H1 (cell line): Measurements from ENCODE around the gene OBSCN. TPM values are rescaled to one million over a fixed set of nuclear protein-coding genes. Genes with fewer than 3 reads are reported as not detected.
A peak's percentile ranks its signal among the peaks of the same experiment; 100 is the strongest.

Experiments used
- CTCF ChIA-PET: fragments of 300-600 bp; sonication (Branson Sonifier 250); formaldehyde crosslinking; loops from one replicate; lab custom pipeline; 2021; ENCODE audit not compliant: partially characterized antibody; lab: Charles Lee
- POLR2A ChIA-PET: fragments of 300-600 bp; sonication (Branson Sonifier 250); formaldehyde crosslinking; loops from one replicate; lab custom pipeline; 2021; ENCODE audit warnings: inconsistent platforms; ENCODE audit not compliant: partially characterized antibody; lab: Charles Lee
- DNase-seq, 2 experiments: peaks; one replicate each; pipeline versions ENCODE4 v3.0.0 to v3.0.0-alpha.2; 2010 to 2022; ENCODE audit warnings: low spot score in 2 of 2, low read depth in 1 of 2, mixed read lengths in 1 of 2
- FAIRE-seq: peaks from 2 replicates; lab custom pipeline; 2011; peaks lifted over from hg19 to GRCh38; lab: Jason Lieb, UNC
- H2AFZ ChIP-seq: 2 replicates; pipeline ENCODE4 v1.8.1; 2012; ENCODE audit warnings: low read length, inconsistent platforms
- H2AK5ac ChIP-seq: 2 replicates; pipeline ENCODE4 v1.6.1; 2013; ENCODE audit warnings: low read depth, low read length
- H2BK120ac ChIP-seq: replicated peaks from 2 replicates; pipeline ENCODE3; 2013; ENCODE audit warnings: low read depth, low read length, inconsistent platforms
- H2BK12ac ChIP-seq: 2 replicates; pipeline ENCODE4 v1.6.1; 2013; ENCODE audit warnings: low read depth, low read length
- H2BK15ac ChIP-seq: 2 replicates; pipeline ENCODE4 v1.6.1; 2013; ENCODE audit warnings: low read length
- H2BK20ac ChIP-seq: 2 replicates; pipeline ENCODE4 v1.6.1; 2013; ENCODE audit warnings: low read length
- H2BK5ac ChIP-seq: 2 replicates; pipeline ENCODE4 v1.6.1; 2013; ENCODE audit warnings: low read depth, low read length
- H3K14ac ChIP-seq: 2 replicates; pipeline ENCODE4 v1.6.1; 2013; ENCODE audit warnings: inconsistent platforms; ENCODE audit not compliant: insufficient read length
- H3K18ac ChIP-seq: 2 replicates; pipeline ENCODE4 v1.6.1; 2013; ENCODE audit warnings: low read length; ENCODE audit errors: extremely low read depth
- H3K23ac ChIP-seq: 2 replicates; pipeline ENCODE4 v1.6.1; 2013; ENCODE audit warnings: inconsistent platforms; ENCODE audit not compliant: insufficient read length
- H3K23me2 ChIP-seq: 2 replicates; pipeline ENCODE4 v1.6.1; 2013; ENCODE audit warnings: low read depth, low read length
- H3K27ac ChIP-seq: 2 replicates; pipeline ENCODE4 v1.6.1; 2011; ENCODE audit warnings: low read depth, low read length, inconsistent platforms
- H3K27me3 ChIP-seq, 4 experiments: replicated peaks in 1 of 4; 1 replicate in 1 of 4; 2 replicates in 3 of 4; pipeline versions ENCODE4 v1.6.1 to v1.8.1; 2011 to 2013; ENCODE audit warnings: low read length in 3 of 4, mild to moderate bottlenecking in 3 of 4, inconsistent platforms in 2 of 4, mixed read lengths in 2 of 4, moderate library complexity in 1 of 4; ENCODE audit not compliant: control insufficient read depth in 3 of 4, insufficient read depth in 3 of 4; ENCODE audit errors: extremely low read depth in 1 of 4
- H3K36me3 ChIP-seq, 4 experiments: 2 replicates each; pipeline versions ENCODE4 v1.6.1 to v1.8.1; 2011 to 2013; ENCODE audit warnings: mild to moderate bottlenecking in 4 of 4, low read length in 3 of 4, moderate library complexity in 2 of 4, control low read depth in 1 of 4, inconsistent platforms in 1 of 4; ENCODE audit not compliant: insufficient read depth in 4 of 4, control insufficient read depth in 2 of 4
- H3K4ac ChIP-seq: replicated peaks from 2 replicates; pipeline ENCODE3; 2013; ENCODE audit warnings: low read length, low read depth, mixed read lengths, inconsistent platforms; ENCODE audit not compliant: insufficient read length
- H3K4me1 ChIP-seq, 4 experiments: replicated peaks in 1 of 4; 1 replicate in 1 of 4; 2 replicates in 3 of 4; pipeline versions ENCODE4 v1.6.1 to v1.8.1; 2011 to 2013; ENCODE audit warnings: low read length in 3 of 4, inconsistent platforms in 2 of 4, mixed read lengths in 1 of 4; ENCODE audit not compliant: insufficient read depth in 4 of 4, control insufficient read depth in 3 of 4
- H3K4me2 ChIP-seq, 2 experiments: 2 replicates each; pipeline versions ENCODE4 v1.6.1 to v1.8.1; 2011 to 2013; ENCODE audit warnings: low read depth in 2 of 2, low read length in 2 of 2, control low read depth in 1 of 2, inconsistent platforms in 1 of 2, mild to moderate bottlenecking in 1 of 2; ENCODE audit not compliant: insufficient read depth in 1 of 2
- H3K4me3 ChIP-seq, 4 experiments: fragments of 200-600, 300-600 bp in 1 of 4; sonication (generic), shearing (Covaris generic), sonication (Bioruptor Twin) in 1 of 4; 2 replicates each; pipeline versions ENCODE4 v1.5.1 to v1.8.1; 2011 to 2016; ENCODE audit warnings: low read length in 4 of 4, low read depth in 3 of 4, control low read depth in 2 of 4, inconsistent platforms in 2 of 4, mild to moderate bottlenecking in 2 of 4, mixed read lengths in 1 of 4, moderate library complexity in 1 of 4; ENCODE audit not compliant: insufficient read depth in 2 of 4; ENCODE audit errors: extremely low read depth in 1 of 4
- H3K56ac ChIP-seq: replicated peaks from 2 replicates; pipeline ENCODE3; 2013; ENCODE audit warnings: low read depth, mild to moderate bottlenecking, mixed read lengths, low read length, inconsistent platforms; ENCODE audit not compliant: insufficient read length
- H3K79me1 ChIP-seq: 2 replicates; pipeline ENCODE4 v1.6.1; 2013; ENCODE audit warnings: low read depth, low read length, control low read depth
- H3K79me2 ChIP-seq, 2 experiments: 2 replicates each; pipeline versions ENCODE4 v1.6.1 to v1.8.1; 2012 to 2013; ENCODE audit warnings: low read length in 2 of 2, mild to moderate bottlenecking in 2 of 2, inconsistent platforms in 1 of 2; ENCODE audit not compliant: insufficient read depth in 2 of 2, control insufficient read depth in 1 of 2
- H3K9ac ChIP-seq, 4 experiments: replicated peaks in 1 of 4; 1 replicate in 1 of 4; 2 replicates in 3 of 4; pipeline versions ENCODE4 v1.6.1 to v1.8.1; 2011 to 2013; ENCODE audit warnings: low read depth in 3 of 4, low read length in 3 of 4, control low read depth in 2 of 4, mild to moderate bottlenecking in 2 of 4, moderate library complexity in 2 of 4, inconsistent platforms in 1 of 4; ENCODE audit errors: extremely low read depth in 1 of 4
- H3K9me3 ChIP-seq, 2 experiments: 2 replicates each; pipeline versions ENCODE4 v1.6.1 to v1.8.1; 2012 to 2013; ENCODE audit warnings: mild to moderate bottlenecking in 2 of 2, moderate library complexity in 2 of 2, control low read depth in 1 of 2, inconsistent platforms in 1 of 2, low read depth in 1 of 2, low read length in 1 of 2, mixed read lengths in 1 of 2; ENCODE audit not compliant: insufficient read depth in 2 of 2
- H4K20me1 ChIP-seq, 2 experiments: replicated peaks in 1 of 2; 2 replicates each; pipeline versions ENCODE3 to v1.8.1; 2011 to 2013; ENCODE audit warnings: inconsistent platforms in 2 of 2, low read length in 2 of 2, mild to moderate bottlenecking in 1 of 2; ENCODE audit not compliant: insufficient read depth in 2 of 2, control insufficient read depth in 1 of 2
- H4K5ac ChIP-seq: 2 replicates; pipeline ENCODE4 v1.6.1; 2013; ENCODE audit warnings: low read length, low read depth, mixed read lengths, inconsistent platforms; ENCODE audit not compliant: insufficient read length
- H4K8ac ChIP-seq: 2 replicates; pipeline ENCODE4 v1.8.0; 2013; ENCODE audit warnings: mild to moderate bottlenecking, moderate library complexity, low read length, inconsistent platforms; ENCODE audit not compliant: insufficient read depth; ENCODE audit errors: extremely low read depth
- H4K91ac ChIP-seq: replicated peaks from 2 replicates; pipeline ENCODE3; 2013; ENCODE audit warnings: low read length, mixed read lengths, inconsistent platforms; ENCODE audit not compliant: insufficient read length
- BACH1 ChIP-seq: IDR thresholded peaks from 2 replicates; pipeline ENCODE4 v1.6.1; 2012; ENCODE audit warnings: low read length, improper control_type of control experiment
- CEBPB ChIP-seq: IDR thresholded peaks from 2 replicates; pipeline ENCODE4 v1.6.1; 2012; ENCODE audit warnings: low read depth, low read length
- FOSL1 ChIP-seq: IDR thresholded peaks from 2 replicates; pipeline ENCODE4 v1.6.1; 2011; ENCODE audit warnings: mild to moderate bottlenecking, low read depth, low read length, moderate library complexity; ENCODE audit not compliant: insufficient read depth
- POLR2A ChIP-seq, 2 experiments: IDR thresholded peaks; 1 replicate in 1 of 2; 2 replicates in 1 of 2; pipeline ENCODE4 v1.6.1; 2011; ENCODE audit warnings: low read depth in 2 of 2, low read length in 2 of 2, mild to moderate bottlenecking in 2 of 2; ENCODE audit errors: control extremely low read depth in 1 of 2
- RAD21 ChIP-seq, 2 experiments: IDR thresholded peaks in 1 of 2; conservative IDR thresholded peaks in 1 of 2; 2 replicates each; pipeline ENCODE4 v1.6.1; 2011; ENCODE audit warnings: low read depth in 2 of 2, low read length in 2 of 2, improper control_type of control experiment in 1 of 2, inconsistent platforms in 1 of 2, mild to moderate bottlenecking in 1 of 2, moderate library complexity in 1 of 2
- SAP30 ChIP-seq: fragments of 300-600 bp; sonication (generic); IDR thresholded peaks from 2 replicates; pipeline ENCODE4 v1.7.1; 2012; ENCODE audit warnings: low read length, moderate library complexity, mild to moderate bottlenecking, inconsistent platforms; ENCODE audit not compliant: insufficient read depth, insufficient replicate concordance
- SIN3A ChIP-seq, 2 experiments: IDR thresholded peaks in 1 of 2; conservative IDR thresholded peaks in 1 of 2; 2 replicates each; pipeline ENCODE4 v1.6.1; 2011 to 2012; ENCODE audit warnings: low read length in 2 of 2, improper control_type of control experiment in 1 of 2, low read depth in 1 of 2, mild to moderate bottlenecking in 1 of 2
- SIX5 ChIP-seq: IDR thresholded peaks from 2 replicates; pipeline ENCODE4 v1.6.1; 2011; ENCODE audit warnings: mild to moderate bottlenecking, low read depth, low read length
- SP4 ChIP-seq: IDR thresholded peaks from 2 replicates; pipeline ENCODE4 v1.6.1; 2012; ENCODE audit warnings: low read length, inconsistent platforms
- TBP ChIP-seq: IDR thresholded peaks from 2 replicates; pipeline ENCODE4 v1.6.1; 2011; ENCODE audit warnings: low read depth, low read length, improper control_type of control experiment
- TCF12 ChIP-seq: IDR thresholded peaks from 2 replicates; pipeline ENCODE4 v1.6.1; 2011; ENCODE audit warnings: low read depth, mild to moderate bottlenecking, low read length
- WGBS, 2 experiments: shearing (Covaris generic) in 1 of 2; methylation state at CpG; one replicate each; pipeline versions ENCODE4 v1.1.6 to v1.1.7; 2013 to 2015; ENCODE audit warnings: low lambda C conversion rate in 2 of 2, mixed read lengths in 2 of 2, inconsistent platforms in 1 of 2, low coverage in 1 of 2, missing lambda C conversion rate in 1 of 2; ENCODE audit not compliant: insufficient replicate concordance in 2 of 2, insufficient coverage in 1 of 2, insufficient read length in 1 of 2; ENCODE audit errors: extremely low coverage in 1 of 2, missing lambda C conversion rate in 1 of 2; 5-methylcytosine and 5-hydroxymethylcytosine counted together
- polyA plus RNA-seq, 7 experiments: library from polyadenylated mRNA; depleted of rRNA in 3 of 7; stranded (reverse) in 5 of 7; unstranded in 2 of 7; fragments of >200 nt in 5 of 7; fragments of 200-250 nt in 2 of 7; gene quantifications; 1 replicate in 5 of 7; 2 replicates in 1 of 7; 4 replicates in 1 of 7; pipeline versions ENCODE4 v1.2.1 to v1.2.3, GENCODE V29; 2011 to 2013; ENCODE audit warnings: missing spikeins in 2 of 7, mixed read lengths in 2 of 7
- total RNA-seq: library from RNA; stranded (reverse); fragmentation: NEBNext Ultra II Directional; extraction: Animal tissue kit (Norgen Biotek cat#: 25700); gene quantifications from 2 replicates; pipeline ENCODE4 v1.2.1, GENCODE V29; 2021

The OBSCN gene
- total and polyA plus RNA-seq, 2 of the 8 experiments (the other 6 are each of a cell fraction or from before 2014, with no cell fraction given), result 7.5 to 28.4 TPM

DNA sequence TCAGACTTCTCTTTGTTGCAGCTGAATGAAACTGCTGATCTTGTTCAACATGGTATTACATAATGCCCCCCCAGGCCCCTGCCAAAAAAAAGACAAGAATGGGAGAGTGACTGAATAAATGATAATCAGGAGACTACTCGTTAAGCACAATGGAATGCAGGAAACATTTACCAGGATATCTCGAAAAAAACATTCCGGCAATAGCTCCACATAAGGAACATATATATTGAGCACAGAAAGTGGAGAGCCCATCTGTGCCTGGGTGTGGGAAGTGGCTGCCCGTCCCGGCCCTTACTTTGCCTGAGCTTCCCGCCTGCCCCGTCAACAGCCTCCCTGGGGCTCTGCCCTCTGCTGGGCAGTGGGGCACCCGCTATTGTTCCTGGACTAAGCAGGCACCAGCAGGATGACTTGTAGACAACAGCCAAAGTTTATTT is 185.4 kb downstream of the OBSCN start:
- ChIA-PET CTCF (interaction anchor here (0.5 to 3.4 kb wide), 17 partner anchors 10 to 395 kb away, joined by 3 to 21 read pairs (median 4); no protein-coding TSS in a partner anchor), POLR2A (interaction anchor here (1.1 to 5.8 kb wide), 5 partner anchors 9 to 104 kb away, joined by 3 to 31 read pairs (median 5); partner anchors contain the start of gene TRIM11)
- H4K8ac ChIP-seq, result no peak overlapping the region
- H3K4me3 ChIP-seq, result no peak overlapping the region
- no peak overlapping the region for H2BK15ac ChIP-seq
- no peak overlapping the region for H3K9ac ChIP-seq
- DNase-seq (no peak), FAIRE-seq (no peak)
- peaks cover 14 to 20% of the 10 kb centered on the region in 2 experiments for H4K20me1 ChIP-seq
- peaks cover 8 to 42% (median 22%) of the 10 kb centered on the region in 4 experiments; a peak in 7 of 8 replicates for H3K36me3 ChIP-seq
- H3K18ac ChIP-seq, result no peak overlapping the region
- no peak overlapping the region for H4K5ac ChIP-seq
- H3K79me2 ChIP-seq, result no peaks in the 10 kb centered on the region
- no peak overlapping the region for H3K4ac ChIP-seq
- H3K27ac ChIP-seq, result no peak overlapping the region
- H4K91ac ChIP-seq, result no peak overlapping the region
- no peak overlapping the region for H2AFZ ChIP-seq
- H2BK12ac ChIP-seq, result no peak overlapping the region
- H2BK20ac ChIP-seq, result no peak overlapping the region
- no peaks in the 10 kb centered on the region for H3K4me1 ChIP-seq
- 76% methylated on average over 8 of the region's 8 CpGs; no CpG with 5 or more reads in 1 of the 2 experiments for WGBS, 2 experiments
- H2AK5ac ChIP-seq, result no peak overlapping the region
- H3K27me3 ChIP-seq, result no peaks in the 10 kb centered on the region
- no peak overlapping the region for H3K4me2 ChIP-seq
- H3K23me2 ChIP-seq, result no peaks in the 10 kb centered on the region
- H3K9me3 ChIP-seq, result no peaks in the 10 kb centered on the region
- H2BK120ac ChIP-seq, result no peak overlapping the region
- H3K79me1 ChIP-seq, result peaks cover 2% of the 10 kb centered on the region; the same call in 1 of the 2 replicates
- no peak overlapping the region for H2BK5ac ChIP-seq
- no peak overlapping the region for H3K14ac ChIP-seq
- H3K23ac ChIP-seq, result no peak overlapping the region
- no peak overlapping the region for H3K56ac ChIP-seq
- TF ChIP-seq SP4, result no peak
- no peak for TF ChIP-seq TCF12
- TF ChIP-seq BACH1, result no peak
- TF ChIP-seq FOSL1, result no peak
- no peak for TF ChIP-seq SAP30
- no peak for TF ChIP-seq POLR2A (IDR thresholded peaks at IDR 0.05; ENCODE audit: control extremely low read depth in 1 of 2, low read depth in 2 of 2, low read length in 2 of 2)
- TF ChIP-seq TBP, result no peak
- TF ChIP-seq RAD21 (IDR thresholded peaks at IDR 0.05 in 1 of 2, conservative IDR thresholded peaks at IDR 0.05 in 1 of 2; ENCODE audit: low read depth in 2 of 2, low read length in 2 of 2), result peak; percentile 31 to 50
- no peak for TF ChIP-seq SIN3A (conservative IDR thresholded peaks at IDR 0.05 in 1 of 2, IDR thresholded peaks at IDR 0.05 in 1 of 2; ENCODE audit: low read depth in 1 of 2, low read length in 2 of 2)
- TF ChIP-seq SIX5, result no peak
- TF ChIP-seq CEBPB, result no peak
